DND-41 (cell line): Measurements from ENCODE around the gene PBX4.

Source experiments
- EZH2 ChIP-seq: IDR thresholded peaks from 3 replicates; pipeline ENCODE4 v1.6.1; 2012; ENCODE audit warnings: borderline replicate concordance, low read depth, mild to moderate bottlenecking, moderate library complexity, low read length, inconsistent platforms; ENCODE audit not compliant: severe bottlenecking
- TF ChIP-seq, protein P1 (sequence below): IDR thresholded peaks from 2 replicates; pipeline ENCODE4 v1.5.1; 2012; ENCODE audit warnings: borderline replicate concordance, low read length, moderate library complexity, mild to moderate bottlenecking; ENCODE audit not compliant: poor library complexity, severe bottlenecking; ENCODE audit errors: extremely low read depth

DNA sequence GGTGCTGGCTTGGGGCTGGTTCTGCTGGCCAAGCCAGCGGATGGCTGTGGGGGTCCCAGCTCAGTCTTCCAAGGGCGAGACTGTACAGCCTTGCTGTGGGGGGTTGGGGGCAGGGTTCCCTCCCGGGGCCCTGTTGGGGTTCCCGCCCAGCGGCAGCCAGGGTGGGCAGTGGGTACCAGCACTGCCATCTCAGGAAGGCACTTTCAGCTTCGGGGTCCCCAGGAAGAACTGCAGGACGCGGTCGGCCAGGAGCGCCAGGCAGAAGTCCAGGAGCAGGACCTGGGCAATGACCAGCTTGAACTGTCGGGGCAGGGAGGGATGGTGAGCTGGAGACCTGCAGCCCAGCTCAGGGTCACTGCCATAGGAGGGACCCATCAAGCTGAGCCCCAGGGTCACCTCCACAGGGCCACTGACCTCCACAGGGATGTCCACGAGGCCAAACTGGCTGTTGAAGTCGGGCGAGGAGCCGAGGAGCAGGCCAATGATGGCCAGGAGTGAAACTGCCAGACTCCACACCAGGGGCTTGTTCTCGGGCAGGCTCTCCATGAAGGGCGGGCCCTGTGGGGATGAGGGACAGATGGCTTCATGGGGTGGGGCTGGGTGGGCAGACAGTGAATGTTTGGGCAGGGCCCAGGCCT lies 26.9 kb upstream of the PBX4 start:
- TF ChIP-seq, protein P1, sequence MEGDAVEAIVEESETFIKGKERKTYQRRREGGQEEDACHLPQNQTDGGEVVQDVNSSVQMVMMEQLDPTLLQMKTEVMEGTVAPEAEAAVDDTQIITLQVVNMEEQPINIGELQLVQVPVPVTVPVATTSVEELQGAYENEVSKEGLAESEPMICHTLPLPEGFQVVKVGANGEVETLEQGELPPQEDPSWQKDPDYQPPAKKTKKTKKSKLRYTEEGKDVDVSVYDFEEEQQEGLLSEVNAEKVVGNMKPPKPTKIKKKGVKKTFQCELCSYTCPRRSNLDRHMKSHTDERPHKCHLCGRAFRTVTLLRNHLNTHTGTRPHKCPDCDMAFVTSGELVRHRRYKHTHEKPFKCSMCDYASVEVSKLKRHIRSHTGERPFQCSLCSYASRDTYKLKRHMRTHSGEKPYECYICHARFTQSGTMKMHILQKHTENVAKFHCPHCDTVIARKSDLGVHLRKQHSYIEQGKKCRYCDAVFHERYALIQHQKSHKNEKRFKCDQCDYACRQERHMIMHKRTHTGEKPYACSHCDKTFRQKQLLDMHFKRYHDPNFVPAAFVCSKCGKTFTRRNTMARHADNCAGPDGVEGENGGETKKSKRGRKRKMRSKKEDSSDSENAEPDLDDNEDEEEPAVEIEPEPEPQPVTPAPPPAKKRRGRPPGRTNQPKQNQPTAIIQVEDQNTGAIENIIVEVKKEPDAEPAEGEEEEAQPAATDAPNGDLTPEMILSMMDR = no peak
- no peak for TF ChIP-seq EZH2
